Measurements from ENCODE around the gene UCN3. TPM values are rescaled to one million over a fixed set of nuclear protein-coding genes. Genes with fewer than 3 reads are reported as not detected.

UCN3 gene
- total and polyA plus RNA-seq, 10 of the 15 experiments (the other 5 are each of a cell fraction or from before 2014, with no cell fraction given) = not detected

- Histone ChIP-seq H3K27me3 (replicated peaks in 1 of 2; ENCODE audit: control insufficient read depth in 2 of 2, insufficient read depth in 2 of 2, low read length in 1 of 2) (no peaks in the 10 kb centered on the region), H3K79me2 (ENCODE audit: control insufficient read depth, insufficient read depth, low read length) (no peaks in the 10 kb centered on the region), H3K36me3 (ENCODE audit: control insufficient read depth in 2 of 2, insufficient read depth in 2 of 2, low read length in 1 of 2) (no peaks in the 10 kb centered on the region), H3K4me1 (ENCODE audit: control insufficient read depth, insufficient read depth, low read length) (no peaks in the 10 kb centered on the region), H3K9me3 (replicated peaks; ENCODE audit: control insufficient read depth, insufficient read depth, low read length) (no peaks in the 10 kb centered on the region; the same call in 2 of the 3 replicates), H4K20me1 (ENCODE audit: control insufficient read depth, insufficient read depth) (no peaks in the 10 kb centered on the region), H3K27ac (ENCODE audit: control insufficient read depth, insufficient read depth) (no peak overlapping the region), H2AFZ (ENCODE audit: control insufficient read depth, low read depth, low read length) (no peak overlapping the region), H3K4me2 (ENCODE audit: control insufficient read depth, insufficient read depth) (no peak overlapping the region), H3K4me3 (no peak overlapping the region), H3K9ac (ENCODE audit: control insufficient read depth, insufficient read depth, low read length) (no peak overlapping the region)
- no peak for ATAC-seq
- POLR2A ChIA-PET = no interaction called here
- no TSS peak for BruUV-seq (replicated peaks)
- CTCF ChIA-PET = no interaction called here
- SMC1A ChIA-PET (ENCODE audit: uncharacterized antibody, unreplicated experiment) = no interaction called here
- 79% methylated on average over 22 of the region's 28 CpGs for WGBS (ENCODE audit: insufficient coverage, insufficient replicate concordance, low lambda C conversion rate, missing lambda C conversion rate)
- RAD21 ChIA-PET (ENCODE audit: unreplicated experiment) = no interaction called here
- intact Hi-C loops (cut with micrococcal nuclease; ENCODE audit: unreplicated experiment) = no loop called here
- DNase-seq (ENCODE audit: low read depth, low spot score) = no peak
- FAIRE-seq = no peak
- in situ Hi-C loops (cut with MboI) = no loop called here
- TF ChIP-seq ZBTB11 (CRISPR knock-in tag; IDR thresholded peaks at IDR 0.05) (no peak), MYB (IDR thresholded peaks at IDR 0.05; ENCODE audit: borderline replicate concordance, low read depth, low read length) (no peak), NR2F1 (conservative IDR thresholded peaks at IDR 0.05) (no peak), SMAD5 (IDR thresholded peaks at IDR 0.05; ENCODE audit: low read depth) (no peak), CHD1 (IDR thresholded peaks at IDR 0.05; ENCODE audit: low read depth, low read length) (no peak), SIX5 (IDR thresholded peaks at IDR 0.05; ENCODE audit: low read depth, low read length, severe bottlenecking) (no peak)
- TF ChIP-seq, protein P1, sequence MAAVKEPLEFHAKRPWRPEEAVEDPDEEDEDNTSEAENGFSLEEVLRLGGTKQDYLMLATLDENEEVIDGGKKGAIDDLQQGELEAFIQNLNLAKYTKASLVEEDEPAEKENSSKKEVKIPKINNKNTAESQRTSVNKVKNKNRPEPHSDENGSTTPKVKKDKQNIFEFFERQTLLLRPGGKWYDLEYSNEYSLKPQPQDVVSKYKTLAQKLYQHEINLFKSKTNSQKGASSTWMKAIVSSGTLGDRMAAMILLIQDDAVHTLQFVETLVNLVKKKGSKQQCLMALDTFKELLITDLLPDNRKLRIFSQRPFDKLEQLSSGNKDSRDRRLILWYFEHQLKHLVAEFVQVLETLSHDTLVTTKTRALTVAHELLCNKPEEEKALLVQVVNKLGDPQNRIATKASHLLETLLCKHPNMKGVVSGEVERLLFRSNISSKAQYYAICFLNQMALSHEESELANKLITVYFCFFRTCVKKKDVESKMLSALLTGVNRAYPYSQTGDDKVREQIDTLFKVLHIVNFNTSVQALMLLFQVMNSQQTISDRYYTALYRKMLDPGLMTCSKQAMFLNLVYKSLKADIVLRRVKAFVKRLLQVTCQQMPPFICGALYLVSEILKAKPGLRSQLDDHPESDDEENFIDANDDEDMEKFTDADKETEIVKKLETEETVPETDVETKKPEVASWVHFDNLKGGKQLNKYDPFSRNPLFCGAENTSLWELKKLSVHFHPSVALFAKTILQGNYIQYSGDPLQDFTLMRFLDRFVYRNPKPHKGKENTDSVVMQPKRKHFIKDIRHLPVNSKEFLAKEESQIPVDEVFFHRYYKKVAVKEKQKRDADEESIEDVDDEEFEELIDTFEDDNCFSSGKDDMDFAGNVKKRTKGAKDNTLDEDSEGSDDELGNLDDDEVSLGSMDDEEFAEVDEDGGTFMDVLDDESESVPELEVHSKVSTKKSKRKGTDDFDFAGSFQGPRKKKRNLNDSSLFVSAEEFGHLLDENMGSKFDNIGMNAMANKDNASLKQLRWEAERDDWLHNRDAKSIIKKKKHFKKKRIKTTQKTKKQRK (IDR thresholded peaks at IDR 0.05; ENCODE audit: low read depth, low read length) = no peak
- TF ChIP-seq, protein P2, sequence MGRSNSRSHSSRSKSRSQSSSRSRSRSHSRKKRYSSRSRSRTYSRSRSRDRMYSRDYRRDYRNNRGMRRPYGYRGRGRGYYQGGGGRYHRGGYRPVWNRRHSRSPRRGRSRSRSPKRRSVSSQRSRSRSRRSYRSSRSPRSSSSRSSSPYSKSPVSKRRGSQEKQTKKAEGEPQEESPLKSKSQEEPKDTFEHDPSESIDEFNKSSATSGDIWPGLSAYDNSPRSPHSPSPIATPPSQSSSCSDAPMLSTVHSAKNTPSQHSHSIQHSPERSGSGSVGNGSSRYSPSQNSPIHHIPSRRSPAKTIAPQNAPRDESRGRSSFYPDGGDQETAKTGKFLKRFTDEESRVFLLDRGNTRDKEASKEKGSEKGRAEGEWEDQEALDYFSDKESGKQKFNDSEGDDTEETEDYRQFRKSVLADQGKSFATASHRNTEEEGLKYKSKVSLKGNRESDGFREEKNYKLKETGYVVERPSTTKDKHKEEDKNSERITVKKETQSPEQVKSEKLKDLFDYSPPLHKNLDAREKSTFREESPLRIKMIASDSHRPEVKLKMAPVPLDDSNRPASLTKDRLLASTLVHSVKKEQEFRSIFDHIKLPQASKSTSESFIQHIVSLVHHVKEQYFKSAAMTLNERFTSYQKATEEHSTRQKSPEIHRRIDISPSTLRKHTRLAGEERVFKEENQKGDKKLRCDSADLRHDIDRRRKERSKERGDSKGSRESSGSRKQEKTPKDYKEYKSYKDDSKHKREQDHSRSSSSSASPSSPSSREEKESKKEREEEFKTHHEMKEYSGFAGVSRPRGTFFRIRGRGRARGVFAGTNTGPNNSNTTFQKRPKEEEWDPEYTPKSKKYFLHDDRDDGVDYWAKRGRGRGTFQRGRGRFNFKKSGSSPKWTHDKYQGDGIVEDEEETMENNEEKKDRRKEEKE (IDR thresholded peaks at IDR 0.05) = no peak
- TF ChIP-seq, protein P3, sequence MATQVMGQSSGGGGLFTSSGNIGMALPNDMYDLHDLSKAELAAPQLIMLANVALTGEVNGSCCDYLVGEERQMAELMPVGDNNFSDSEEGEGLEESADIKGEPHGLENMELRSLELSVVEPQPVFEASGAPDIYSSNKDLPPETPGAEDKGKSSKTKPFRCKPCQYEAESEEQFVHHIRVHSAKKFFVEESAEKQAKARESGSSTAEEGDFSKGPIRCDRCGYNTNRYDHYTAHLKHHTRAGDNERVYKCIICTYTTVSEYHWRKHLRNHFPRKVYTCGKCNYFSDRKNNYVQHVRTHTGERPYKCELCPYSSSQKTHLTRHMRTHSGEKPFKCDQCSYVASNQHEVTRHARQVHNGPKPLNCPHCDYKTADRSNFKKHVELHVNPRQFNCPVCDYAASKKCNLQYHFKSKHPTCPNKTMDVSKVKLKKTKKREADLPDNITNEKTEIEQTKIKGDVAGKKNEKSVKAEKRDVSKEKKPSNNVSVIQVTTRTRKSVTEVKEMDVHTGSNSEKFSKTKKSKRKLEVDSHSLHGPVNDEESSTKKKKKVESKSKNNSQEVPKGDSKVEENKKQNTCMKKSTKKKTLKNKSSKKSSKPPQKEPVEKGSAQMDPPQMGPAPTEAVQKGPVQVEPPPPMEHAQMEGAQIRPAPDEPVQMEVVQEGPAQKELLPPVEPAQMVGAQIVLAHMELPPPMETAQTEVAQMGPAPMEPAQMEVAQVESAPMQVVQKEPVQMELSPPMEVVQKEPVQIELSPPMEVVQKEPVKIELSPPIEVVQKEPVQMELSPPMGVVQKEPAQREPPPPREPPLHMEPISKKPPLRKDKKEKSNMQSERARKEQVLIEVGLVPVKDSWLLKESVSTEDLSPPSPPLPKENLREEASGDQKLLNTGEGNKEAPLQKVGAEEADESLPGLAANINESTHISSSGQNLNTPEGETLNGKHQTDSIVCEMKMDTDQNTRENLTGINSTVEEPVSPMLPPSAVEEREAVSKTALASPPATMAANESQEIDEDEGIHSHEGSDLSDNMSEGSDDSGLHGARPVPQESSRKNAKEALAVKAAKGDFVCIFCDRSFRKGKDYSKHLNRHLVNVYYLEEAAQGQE (IDR thresholded peaks at IDR 0.05; ENCODE audit: low read depth, low read length) = no peak
Observed at GRCh38 chr10:5370493-5371352, 6.0 kb downstream of the UCN3 start.

Measured in GM12878 (cell line).